ENCODE results near the gene ATRNL1.

DNA sequence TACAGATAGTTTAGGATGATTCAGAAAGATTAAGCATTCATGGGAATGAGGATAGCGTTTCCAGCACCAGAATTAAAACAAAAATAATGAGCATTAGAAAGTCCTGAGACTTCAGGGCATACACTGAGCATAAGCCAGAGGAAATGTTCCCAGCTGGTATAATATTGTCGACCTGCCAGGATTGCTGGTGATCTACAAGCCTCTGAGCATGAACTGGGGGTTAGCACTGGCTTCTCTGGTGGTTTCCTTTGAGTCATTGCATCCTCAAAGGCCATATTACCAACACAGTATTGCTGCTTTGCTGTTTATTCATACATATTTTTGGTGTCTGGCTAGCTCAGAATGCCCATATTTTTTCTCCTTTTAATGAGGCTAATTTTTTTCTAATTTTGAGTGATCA is 10.7 kb upstream of the ATRNL1 start:
- TF ChIP-seq, protein P1, sequence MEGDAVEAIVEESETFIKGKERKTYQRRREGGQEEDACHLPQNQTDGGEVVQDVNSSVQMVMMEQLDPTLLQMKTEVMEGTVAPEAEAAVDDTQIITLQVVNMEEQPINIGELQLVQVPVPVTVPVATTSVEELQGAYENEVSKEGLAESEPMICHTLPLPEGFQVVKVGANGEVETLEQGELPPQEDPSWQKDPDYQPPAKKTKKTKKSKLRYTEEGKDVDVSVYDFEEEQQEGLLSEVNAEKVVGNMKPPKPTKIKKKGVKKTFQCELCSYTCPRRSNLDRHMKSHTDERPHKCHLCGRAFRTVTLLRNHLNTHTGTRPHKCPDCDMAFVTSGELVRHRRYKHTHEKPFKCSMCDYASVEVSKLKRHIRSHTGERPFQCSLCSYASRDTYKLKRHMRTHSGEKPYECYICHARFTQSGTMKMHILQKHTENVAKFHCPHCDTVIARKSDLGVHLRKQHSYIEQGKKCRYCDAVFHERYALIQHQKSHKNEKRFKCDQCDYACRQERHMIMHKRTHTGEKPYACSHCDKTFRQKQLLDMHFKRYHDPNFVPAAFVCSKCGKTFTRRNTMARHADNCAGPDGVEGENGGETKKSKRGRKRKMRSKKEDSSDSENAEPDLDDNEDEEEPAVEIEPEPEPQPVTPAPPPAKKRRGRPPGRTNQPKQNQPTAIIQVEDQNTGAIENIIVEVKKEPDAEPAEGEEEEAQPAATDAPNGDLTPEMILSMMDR (IDR thresholded peaks at IDR 0.05) = no peak
- TF ChIP-seq EZH2phosphoT487 (IDR thresholded peaks at IDR 0.05) = no peak
